SK-N-SH (cell line): Measurements from ENCODE around the gene ZNRF1. TPM values are rescaled to one million over a fixed set of nuclear protein-coding genes. Genes with fewer than 3 reads are reported as not detected.

Experiments used
- CTCF ChIA-PET: fragments of 300-600, 350-600 bp; formaldehyde crosslinking; extraction: SDS; loops from one replicate; lab custom pipeline; 2021; lab: Yijun Ruan, JAX
- POLR2A ChIA-PET: fragments of 350-600 bp; sonication (Branson Sonifier 250); formaldehyde crosslinking; extraction: SDS; loops from one replicate; lab custom pipeline; 2020; ENCODE audit warnings: antibody characterized with exemption, inconsistent platforms; lab: Yijun Ruan, JAX
- DNase-seq: peaks from one replicate; pipeline ENCODE4 v3.0.0; 2012
- H2AFZ ChIP-seq: fragments of 200-600 bp; sonication (generic); 2 replicates; pipeline ENCODE4 v1.8.1; 2016; ENCODE audit warnings: antibody characterized with exemption, mild to moderate bottlenecking, low read depth
- H3F3A ChIP-seq: fragments of 200-600 bp; sonication (generic); replicated peaks from 2 replicates; pipeline ENCODE3; 2016; ENCODE audit warnings: antibody characterized with exemption, mild to moderate bottlenecking; ENCODE audit not compliant: insufficient read depth
- H3K27ac ChIP-seq, 2 experiments: fragments of 200-500 bp in 1 of 2; fragments of 200-600 bp in 1 of 2; sonication (Bioruptor generic) in 1 of 2; sonication (generic), shearing (Covaris generic) in 1 of 2; 2 replicates each; pipeline versions ENCODE4 v1.5.1 to v1.6.1; 2014 to 2016; ENCODE audit warnings: low read depth in 2 of 2, inconsistent platforms in 1 of 2, low read length in 1 of 2, mild to moderate bottlenecking in 1 of 2, mixed read lengths in 1 of 2
- H3K27me3 ChIP-seq: fragments of 200-600 bp; sonication (generic), shearing (Covaris generic); 2 replicates; pipeline ENCODE4 v1.6.1; 2016; ENCODE audit warnings: mixed run types; ENCODE audit not compliant: insufficient read depth
- H3K36me3 ChIP-seq, 2 experiments: fragments of 200-500 bp in 1 of 2; fragments of 200-600 bp in 1 of 2; sonication (Bioruptor generic) in 1 of 2; sonication (generic) in 1 of 2; replicated peaks in 1 of 2; 2 replicates each; pipeline versions ENCODE3 to v1.5.1; 2014 to 2016; ENCODE audit warnings: low read length in 1 of 2, mild to moderate bottlenecking in 1 of 2; ENCODE audit not compliant: insufficient read depth in 2 of 2, control insufficient read depth in 1 of 2
- H3K4me1 ChIP-seq, 2 experiments: fragments of 200-500 bp in 1 of 2; fragments of 200-600 bp in 1 of 2; sonication (Bioruptor generic) in 1 of 2; sonication (generic), shearing (Covaris generic) in 1 of 2; 2 replicates each; pipeline versions ENCODE4 v1.5.1 to v1.6.1; 2014 to 2016; ENCODE audit warnings: low read depth in 1 of 2, low read length in 1 of 2, mixed run types in 1 of 2; ENCODE audit not compliant: insufficient read depth in 2 of 2, control insufficient read depth in 1 of 2
- H3K4me2 ChIP-seq: fragments of 200-600 bp; sonication (generic), shearing (Covaris generic); 2 replicates; pipeline ENCODE4 v1.6.1; 2017; ENCODE audit warnings: mixed run types
- H3K4me3 ChIP-seq, 2 experiments: fragments of 200-500 bp in 1 of 2; fragments of 200-600 bp in 1 of 2; sonication (Bioruptor generic) in 1 of 2; sonication (generic), shearing (Covaris generic) in 1 of 2; 2 replicates each; pipeline versions ENCODE4 v1.5.1 to v1.8.1; 2014 to 2016; ENCODE audit warnings: low read depth in 2 of 2, inconsistent platforms in 1 of 2, low read length in 1 of 2, mild to moderate bottlenecking in 1 of 2, mixed read lengths in 1 of 2, moderate library complexity in 1 of 2
- H3K79me2 ChIP-seq: fragments of 200-600 bp; sonication (generic); 2 replicates; pipeline ENCODE4 v1.8.1; 2017; ENCODE audit warnings: mild to moderate bottlenecking; ENCODE audit not compliant: insufficient read depth
- H3K9ac ChIP-seq: fragments of 200-600 bp; sonication (generic); 2 replicates; pipeline ENCODE4 v1.6.1; 2017; ENCODE audit warnings: mixed run types
- H3K9me2 ChIP-seq: fragments of 200-600 bp; sonication (generic); 2 replicates; pipeline ENCODE4 v1.6.1; 2017; ENCODE audit warnings: mixed run types
- H3K9me3 ChIP-seq: fragments of 200-600 bp; sonication (generic); 2 replicates; pipeline ENCODE4 v1.6.1; 2017; ENCODE audit warnings: mixed run types, mild to moderate bottlenecking, moderate library complexity
- H4K20me1 ChIP-seq: fragments of 200-600 bp; sonication (generic); 2 replicates; pipeline ENCODE4 v1.6.1; 2017; ENCODE audit warnings: mild to moderate bottlenecking, mixed run types; ENCODE audit not compliant: insufficient read depth
- CTCF ChIP-seq: fragments of 200-600 bp; sonication (generic); IDR thresholded peaks from 2 replicates; pipeline ENCODE4 v1.6.1; 2017; ENCODE audit warnings: antibody characterized with exemption, mild to moderate bottlenecking, moderate library complexity
- ELF1 ChIP-seq: IDR thresholded peaks from 2 replicates; pipeline ENCODE4 v1.4.0; 2012
- FOXM1 ChIP-seq: IDR thresholded peaks from 2 replicates; pipeline ENCODE4 v1.4.0; 2012; ENCODE audit warnings: low read depth, mild to moderate bottlenecking
- GATA2 ChIP-seq: sonication (generic); formaldehyde crosslinking; IDR thresholded peaks from 2 replicates; pipeline ENCODE4 v1.5.0; 2020; ENCODE audit warnings: mild to moderate bottlenecking, missing genetic modification reagents
- MEF2A ChIP-seq: IDR thresholded peaks from 2 replicates; pipeline ENCODE4 v1.4.0; 2012; ENCODE audit warnings: low read depth, borderline replicate concordance
- MXI1 ChIP-seq: IDR thresholded peaks from 2 replicates; pipeline ENCODE4 v1.6.1; 2012; ENCODE audit warnings: mild to moderate bottlenecking, low read depth, low read length, improper control_type of control experiment
- POLR2AphosphoS5 ChIP-seq: IDR thresholded peaks from 2 replicates; pipeline ENCODE4 v1.6.1; 2012; ENCODE audit warnings: low read depth, low read length
- REST ChIP-seq: IDR thresholded peaks from 2 replicates; pipeline ENCODE4 v1.6.1; 2012; ENCODE audit warnings: mild to moderate bottlenecking, low read depth, low read length, moderate library complexity
- RFX5 ChIP-seq: IDR thresholded peaks from 2 replicates; pipeline ENCODE4 v1.6.1; 2012; ENCODE audit warnings: mild to moderate bottlenecking, improper control_type of control experiment, low read length
- SIN3A ChIP-seq: IDR thresholded peaks from 2 replicates; pipeline ENCODE4 v1.6.1; 2012; ENCODE audit warnings: low read depth, mild to moderate bottlenecking, low read length, moderate library complexity, borderline replicate concordance
- TCF12 ChIP-seq: IDR thresholded peaks from 2 replicates; pipeline ENCODE4 v1.4.0; 2012
- TEAD4 ChIP-seq: IDR thresholded peaks from 2 replicates; pipeline ENCODE4 v1.4.0; 2012; ENCODE audit warnings: mild to moderate bottlenecking, borderline replicate concordance; ENCODE audit not compliant: insufficient read depth
- YY1 ChIP-seq: IDR thresholded peaks from 2 replicates; pipeline ENCODE4 v1.4.0; 2012; ENCODE audit warnings: low read depth, mild to moderate bottlenecking
- WGBS: methylation state at CpG from one replicate; pipeline ENCODE4 v1.1.6; 2017; ENCODE audit warnings: low lambda C conversion rate; 5-methylcytosine and 5-hydroxymethylcytosine counted together
- polyA plus RNA-seq, 3 experiments: library from polyadenylated mRNA; depleted of rRNA; stranded (reverse); fragments of >200 nt; gene quantifications; 2 replicates each; pipeline ENCODE4 v1.2.3, GENCODE V29; 2012
- TF ChIP-seq, protein P1 (sequence below): IDR thresholded peaks from 2 replicates; pipeline ENCODE4 v1.4.0; 2012; ENCODE audit warnings: low read depth, borderline replicate concordance

ZNRF1 gene
- polyA plus RNA-seq, 1 of the 3 experiments (the other 2 are of a cell fraction): 23.7 TPM

DNA sequence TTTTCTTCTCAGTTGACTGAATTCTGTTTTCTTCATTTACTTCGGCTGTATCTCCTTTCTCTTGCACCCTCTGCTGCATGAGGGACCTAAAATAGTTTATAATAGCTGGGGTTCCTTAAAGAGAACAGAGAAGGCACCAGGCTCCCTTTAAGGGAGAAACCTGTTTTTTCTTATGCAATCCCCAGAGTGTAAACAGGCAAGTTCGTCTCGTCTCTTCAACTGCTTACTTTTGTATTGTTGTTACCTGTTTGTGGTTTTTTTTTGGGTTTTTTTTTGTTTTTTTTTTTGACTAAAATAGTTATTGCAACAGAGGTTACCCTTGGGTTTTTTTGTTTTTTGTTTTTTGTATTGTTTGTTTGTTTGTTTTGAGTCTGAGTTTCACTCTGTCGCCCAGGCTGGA, 121.4 kb downstream of the ZNRF1 start (continued):
- TF ChIP-seq RFX5 (no peak), MEF2A (no peak), FOXM1 (no peak), POLR2AphosphoS5 (no peak), ELF1 (no peak), MXI1 (no peak), YY1 (no peak), SIN3A (no peak)
- TF ChIP-seq, protein P1, sequence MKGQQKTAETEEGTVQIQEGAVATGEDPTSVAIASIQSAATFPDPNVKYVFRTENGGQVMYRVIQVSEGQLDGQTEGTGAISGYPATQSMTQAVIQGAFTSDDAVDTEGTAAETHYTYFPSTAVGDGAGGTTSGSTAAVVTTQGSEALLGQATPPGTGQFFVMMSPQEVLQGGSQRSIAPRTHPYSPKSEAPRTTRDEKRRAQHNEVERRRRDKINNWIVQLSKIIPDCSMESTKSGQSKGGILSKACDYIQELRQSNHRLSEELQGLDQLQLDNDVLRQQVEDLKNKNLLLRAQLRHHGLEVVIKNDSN: no peak
- TF ChIP-seq, all 33 proteins: peak for 0

- no peak overlapping the region for H2AFZ ChIP-seq
- H3K27ac ChIP-seq: no peak overlapping the region
- no peak overlapping the region for H3K9ac ChIP-seq
- no peak overlapping the region for H3K4me3 ChIP-seq
- no peak overlapping the region for H3K4me2 ChIP-seq
- H3K79me2 ChIP-seq: no peaks in the 10 kb centered on the region
- 0 out of 2 replicates have a peak, but pooled peaks cover 8% of the 10 kb centered on the region for H3K9me3 ChIP-seq
- WGBS: 69% methylated on average over 6 of the region's 6 CpGs
- CTCF ChIA-PET: interaction anchor here (1.0 to 2.4 kb wide), 4 partner anchors 11 to 310 kb away, joined by 3 to 11 read pairs (median 6); partner anchors contain the start of gene ZNRF1
- no peaks in the 10 kb centered on the region for H3K36me3 ChIP-seq
- no peaks in the 10 kb centered on the region for H3K27me3 ChIP-seq
- TF ChIP-seq REST (no peak), POLR2AphosphoS5 (no peak), TEAD4 (no peak), TCF12 (no peak), GATA2 (CRISPR knock-in tag) (no peak), ELF1 (no peak), CTCF (no peak)
- H3K9me2 ChIP-seq: no peaks in the 10 kb centered on the region
- H3F3A ChIP-seq: no peaks in the 10 kb centered on the region
- POLR2A ChIA-PET: no interaction called here
- no peaks in the 10 kb centered on the region for H3K4me1 ChIP-seq
- H4K20me1 ChIP-seq: no peaks in the 10 kb centered on the region
- no peak for DNase-seq
Observed at GRCh38 chr16:75121949-75122568, 123.2 kb downstream of the ZNRF1 start.
